Measurements from ENCODE around the gene SARDH. TPM values are rescaled to one million over a fixed set of nuclear protein-coding genes. Genes with fewer than 3 reads are reported as not detected.
A peak's percentile ranks its signal among the peaks of the same experiment; 100 is the strongest.

SARDH gene
- total RNA-seq, 1 experiment from 2014 or later, result 5.3 TPM

GRCh38 chr9:133768859-133769510 lies 30.8 kb upstream of the SARDH start:
- Mint-ChIP-seq H3K27ac (no peak overlapping the region), H3K27me3 (ENCODE audit: low read depth) (no peaks in the 10 kb centered on the region), H3K9me3 (peaks cover 10% of the 10 kb centered on the region in 2 experiments), H3K36me3 (ENCODE audit: insufficient read depth in 1 of 3, low read depth in 3 of 3) (peaks cover 35 to 68% (median 51%) of the 10 kb centered on the region in 3 experiments), H3K4me3 (no peak overlapping the region), H3K4me1 (no peaks in the 10 kb centered on the region)
- Histone ChIP-seq H2BK120ac (ENCODE audit: low read depth, low read length, poor library complexity, severe bottlenecking) (no peak overlapping the region), H3K4ac (ENCODE audit: low read depth, low read length) (no peak overlapping the region), H2AFZ (ENCODE audit: low read length) (no peak overlapping the region), H3K23ac (ENCODE audit: insufficient read length, low read depth, low read length) (no peak overlapping the region), H3K56ac (ENCODE audit: insufficient read length, low read depth, low read length) (no peak overlapping the region), H4K91ac (ENCODE audit: insufficient read length, low read depth, low read length) (no peak overlapping the region), H3K18ac (ENCODE audit: insufficient read length, low read depth, low read length) (no peak overlapping the region), H2BK15ac (ENCODE audit: low read depth, low read length) (no peak overlapping the region), H3K27me3 (ENCODE audit: insufficient read depth, low read length) (no peaks in the 10 kb centered on the region), H2BK20ac (ENCODE audit: low read depth, low read length, poor library complexity, severe bottlenecking) (no peak overlapping the region), H3K79me2 (ENCODE audit: insufficient read depth, low read length) (no peaks in the 10 kb centered on the region), H3K79me1 (ENCODE audit: insufficient read depth, low read depth, low read length, poor library complexity, severe bottlenecking) (no peaks in the 10 kb centered on the region), H2BK5ac (ENCODE audit: insufficient read length, low read length) (no peak overlapping the region), H3K14ac (ENCODE audit: insufficient read depth, low read length) (no peak overlapping the region), H3K9ac (ENCODE audit: extremely low read depth, insufficient read length, low read length) (no peak overlapping the region), H3K4me2 (ENCODE audit: insufficient read depth, insufficient read length, low read length) (no peak overlapping the region), H3K23me2 (ENCODE audit: insufficient read length, low read depth, low read length, poor library complexity, severe bottlenecking) (no peaks in the 10 kb centered on the region), H4K8ac (replicated peaks; ENCODE audit: insufficient read length, low read depth, low read length) (no peak overlapping the region), H2AK5ac (ENCODE audit: insufficient read length, low read length) (no peak overlapping the region), H4K20me1 (ENCODE audit: control insufficient read depth, insufficient read depth, insufficient read length) (no peaks in the 10 kb centered on the region), H3K27ac (ENCODE audit: insufficient read length, low read depth, low read length) (no peak overlapping the region), H2BK12ac (ENCODE audit: insufficient read length, low read depth, low read length) (no peak overlapping the region), H4K5ac (ENCODE audit: insufficient read length, low read depth, low read length) (no peak overlapping the region), H3T11ph (ENCODE audit: low read length) (no peak overlapping the region), H3K4me1 (ENCODE audit: insufficient read depth, low read length) (no peaks in the 10 kb centered on the region), H3K9me3 (ENCODE audit: control insufficient read depth, low read depth, low read length) (no peaks in the 10 kb centered on the region)
- WGBS (ENCODE audit: extremely low coverage, insufficient read length, low lambda C conversion rate), result no CpG with 5 or more reads among the region's 15 CpGs
- DNase-seq, result peak; percentile 82
- TF ChIP-seq CTCF (conservative IDR thresholded peaks at IDR 0.05), result peak; percentile 48

Data from H9 (cell line).